Right ventricle myocardium inferior (tissue), 1 donor: ENCODE measurements around the gene ZFHX3. TPM values are rescaled to one million over a fixed set of nuclear protein-coding genes. Genes with fewer than 3 reads are reported as not detected.

Experiments
- ATAC-seq: fragments of 200-7000 bp; cut with Tn5 transposase; one replicate; pipeline ENCODE4 v1.9.1; 2020; ENCODE audit warnings: mild to moderate bottlenecking, moderate library complexity
- DNase-seq: peaks from one replicate; pipeline ENCODE4 v3.0.0; 2021; ENCODE audit errors: missing footprints
- intact Hi-C: fragments of 100-400 bp; cut with DNase I; formaldehyde crosslinking; loops from one replicate; pipeline ENCODE4 v1.11.0; 2022
- total RNA-seq: library from RNA; stranded (reverse); fragmentation: NEBNext Ultra II Directional; extraction: Animal tissue kit (Norgen Biotek cat#: 25700); gene quantifications from one replicate; pipeline ENCODE4 v1.2.1, GENCODE V29; 2021
- donor health status: DM: no; HTN: yes; CAD: no; lungs with severe emphysema.

The ZFHX3 gene
- total RNA-seq, 1 donor from 2014 or later, result 8.4 TPM

DNA sequence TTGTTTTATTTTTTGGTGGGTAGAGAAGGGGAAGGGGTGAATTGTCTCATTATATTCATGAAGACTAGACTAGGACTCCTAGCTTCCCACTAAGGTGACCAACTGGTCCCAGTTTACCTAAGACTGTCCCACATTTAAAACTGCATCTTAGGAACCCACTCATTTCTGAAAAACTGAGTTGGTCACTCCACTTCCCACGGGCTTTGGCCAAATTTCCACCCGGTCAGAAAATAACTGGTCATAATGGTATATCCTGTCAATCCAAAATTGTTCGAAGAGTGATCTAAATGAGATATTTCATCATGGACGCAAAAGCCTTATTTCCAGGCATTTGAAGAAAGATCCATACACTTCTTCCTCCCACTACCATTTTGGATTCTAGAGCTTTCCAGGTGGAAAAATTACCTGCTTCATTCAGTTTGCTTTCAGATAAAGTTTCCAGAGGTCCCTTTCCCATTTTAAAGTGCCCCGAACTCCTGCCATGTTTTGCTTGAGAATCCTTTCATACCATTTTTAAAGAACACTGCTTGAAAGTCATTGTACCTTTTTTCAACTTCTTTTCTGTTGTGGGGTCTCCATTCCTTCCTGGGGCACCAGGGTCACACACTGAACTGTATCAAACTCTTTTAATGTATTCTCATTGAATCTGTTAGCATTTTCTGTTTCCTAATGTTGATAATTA lies 21.8 kb upstream of the ZFHX3 start:
- intact Hi-C loops, result loop anchor here (5.0 kb wide), 1 partner anchor 103 kb away; no protein-coding TSS in a partner anchor
- ATAC-seq (no peak), DNase-seq (no peak)

DNA sequence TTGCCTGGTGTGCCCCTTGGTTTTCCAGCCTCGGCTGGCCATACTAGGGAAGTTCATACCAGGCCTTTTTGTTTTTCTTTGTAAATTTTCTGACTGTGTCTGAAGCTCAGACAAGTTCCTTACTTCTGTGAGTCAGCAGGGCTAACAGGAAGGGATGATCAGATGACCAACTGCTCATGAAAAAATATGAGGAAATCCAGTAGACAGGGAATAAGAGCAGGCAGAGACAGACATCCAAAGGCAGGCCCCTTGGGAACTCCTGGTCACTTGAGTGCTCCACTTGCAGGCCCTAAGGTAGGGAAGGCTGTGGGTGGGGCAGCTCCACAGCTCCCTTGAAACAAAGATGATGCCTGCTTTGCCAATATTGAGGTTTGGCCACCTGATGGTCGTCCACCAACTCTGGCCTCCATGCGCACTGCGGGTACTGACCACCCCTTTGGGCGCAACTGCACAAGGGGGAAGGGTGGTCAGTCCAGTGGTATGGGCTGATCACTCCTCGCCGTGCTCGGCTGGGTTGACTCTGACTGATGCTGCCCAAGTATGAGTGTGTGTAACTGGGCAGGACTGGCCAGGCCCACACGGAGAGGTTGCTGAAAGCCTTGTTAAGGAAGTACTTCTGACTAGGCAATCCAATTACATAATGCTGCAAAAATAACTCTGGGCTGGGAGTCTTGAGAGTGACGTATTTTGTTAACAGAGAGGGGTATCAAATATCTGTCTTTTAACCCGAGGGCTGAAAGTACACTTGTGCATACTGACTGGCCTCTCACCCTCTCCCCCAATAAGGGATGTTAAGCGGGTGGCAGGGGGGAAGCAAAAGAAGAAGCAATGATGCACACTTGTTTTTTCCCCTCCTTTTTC lies 20.8 kb upstream of the ZFHX3 start:
- ATAC-seq (peak; percentile 78), DNase-seq (peak; percentile 87)

DNA sequence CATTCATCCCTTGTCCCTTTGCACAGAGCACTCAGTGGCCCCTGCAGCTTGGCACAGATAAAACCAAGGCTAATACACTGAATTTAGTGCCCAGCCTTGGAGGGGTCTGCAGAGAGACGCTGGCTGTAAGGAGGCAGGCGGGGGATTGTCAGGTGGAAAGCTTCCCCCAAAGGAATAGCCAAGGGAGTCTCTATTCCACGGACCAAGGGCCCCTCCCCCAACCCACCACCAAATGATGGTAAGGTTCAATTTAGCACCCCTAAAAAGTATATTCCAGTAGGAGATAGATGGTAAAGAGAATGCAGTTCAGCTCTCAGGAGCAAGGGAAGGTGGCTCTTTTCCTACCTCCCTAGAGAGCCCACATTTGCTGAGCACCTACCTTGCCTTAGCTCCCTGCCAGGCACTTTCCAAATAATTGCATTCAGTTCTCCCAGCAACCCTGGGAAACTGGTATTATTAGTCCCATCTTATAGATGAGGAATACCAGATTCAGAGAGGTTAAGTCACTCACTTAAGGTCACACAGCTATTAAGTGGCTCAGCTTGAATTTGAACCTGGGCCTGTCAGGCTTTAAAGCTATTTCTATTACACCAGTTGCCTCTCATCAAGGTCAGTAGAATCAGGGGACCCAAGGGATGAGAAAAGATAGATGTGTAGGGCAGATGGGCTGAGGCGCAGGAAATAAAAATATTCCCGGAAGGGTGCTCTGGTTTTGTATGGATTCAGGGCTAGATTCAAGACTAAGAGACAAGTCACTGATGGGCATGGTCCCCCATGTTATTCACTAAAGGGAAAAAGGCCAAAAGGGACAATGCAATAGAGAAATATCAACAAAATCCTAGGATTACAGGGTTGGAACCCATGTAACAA lies 20.0 kb upstream of the ZFHX3 start:
- DNase-seq (no peak), ATAC-seq (no peak)
- intact Hi-C loops, result loop anchor here (5.0 kb wide), 1 partner anchor 104 kb away; no protein-coding TSS in a partner anchor

More for the DNA sequence above, 20.8 kb upstream of the ZFHX3 start:
- intact Hi-C loops, result loop anchor here (5.0 kb wide), 1 partner anchor 104 kb away; no protein-coding TSS in a partner anchor

DNA sequence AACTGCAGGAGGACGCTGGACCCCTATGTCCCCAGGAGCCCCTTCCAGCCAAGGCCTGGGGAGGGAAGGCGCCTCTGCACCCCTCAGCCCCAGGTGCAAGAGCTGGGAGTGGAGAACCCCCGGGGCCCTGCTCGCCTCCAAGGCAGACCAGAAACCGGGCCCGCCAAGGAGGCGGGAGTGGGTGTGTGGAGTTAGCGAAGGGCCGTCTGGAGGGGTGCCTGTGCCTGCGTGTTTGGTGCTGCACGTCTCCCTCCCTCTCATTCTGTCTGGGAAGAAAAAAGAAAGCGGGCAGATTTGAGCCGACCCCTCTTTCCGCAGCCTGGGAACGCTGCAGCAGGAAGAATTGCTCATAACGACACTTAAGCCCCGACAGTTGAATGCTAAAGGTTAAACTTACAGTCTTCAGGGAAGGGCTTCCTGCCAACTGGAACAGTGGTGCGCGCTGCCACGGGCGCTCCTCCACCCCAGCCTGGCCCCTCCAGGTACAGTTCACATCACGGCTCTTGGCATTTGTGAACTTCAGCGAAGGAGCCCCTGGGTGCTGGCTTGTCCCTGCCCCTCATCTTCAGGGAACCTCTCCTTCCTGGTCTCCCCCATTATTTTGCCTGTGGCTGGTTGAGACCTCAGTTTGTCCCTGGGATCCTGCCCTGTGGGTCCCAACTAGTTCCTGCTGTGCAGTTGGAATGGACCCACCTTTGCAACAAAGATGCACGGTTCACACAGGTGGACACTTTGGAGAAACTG lies 19.2 kb upstream of the ZFHX3 start:
- ATAC-seq (no peak), DNase-seq (no peak)
- intact Hi-C loops, result loop anchor here (5.0 kb wide), 1 partner anchor 105 kb away; no protein-coding TSS in a partner anchor

- ATAC-seq, result no peak
- intact Hi-C loops, result loop anchor here (5.0 kb wide), 1 partner anchor 106 kb away; no protein-coding TSS in a partner anchor
- DNase-seq, result no peak
These were observed 18.5 kb upstream of the ZFHX3 start for GRCh38 chr16:73066331-73066926.

DNA sequence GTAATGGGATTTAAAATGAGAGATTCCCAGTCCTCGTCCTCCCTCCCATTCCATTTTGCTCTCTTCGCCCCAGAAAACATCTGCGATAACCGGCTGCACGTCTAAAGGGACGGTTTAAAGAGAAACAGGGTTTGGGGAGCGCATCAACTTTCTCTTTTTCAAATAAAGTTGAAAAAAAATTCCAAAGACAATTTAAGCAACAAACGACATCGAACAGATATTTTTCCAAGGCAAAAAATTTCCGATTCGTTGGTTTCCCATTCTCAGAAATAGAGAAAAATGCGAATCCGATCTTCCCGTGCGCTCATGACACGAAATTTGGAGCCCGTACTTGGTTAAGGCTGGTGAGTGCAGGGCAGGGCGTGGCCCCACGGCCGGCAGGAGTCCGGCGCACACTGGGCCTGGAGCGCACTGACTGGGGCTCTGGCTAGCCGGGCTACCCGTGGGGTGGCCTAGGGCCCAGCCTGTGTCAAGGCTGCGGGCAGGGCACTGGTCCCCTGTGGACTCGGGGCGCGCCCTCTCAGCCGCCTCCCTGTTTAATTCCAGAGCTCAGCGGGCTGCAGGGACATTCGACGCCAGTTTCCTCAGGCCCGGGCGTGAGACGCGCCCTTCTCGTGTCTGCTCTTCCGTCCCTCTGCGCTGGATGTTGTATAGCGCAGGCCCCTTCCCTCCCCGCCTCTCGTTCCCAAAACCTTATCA lies 17.9 kb upstream of the ZFHX3 start:
- peak; percentile 78 for DNase-seq
- peak; percentile 67 for ATAC-seq
- intact Hi-C loops, result loop anchor here (5.0 kb wide), 1 partner anchor 107 kb away; no protein-coding TSS in a partner anchor

- ATAC-seq (no peak), DNase-seq (no peak)
- intact Hi-C loops, result loop anchor here (5.0 kb wide), 1 partner anchor 107 kb away; no protein-coding TSS in a partner anchor
These were observed 17.1 kb upstream of the ZFHX3 start for GRCh38 chr16:73064994-73065545.

GRCh38 chr16:73064212-73064993 lies 16.5 kb upstream of the ZFHX3 start:
- DNase-seq (peak; percentile 69), ATAC-seq (no peak)
- intact Hi-C loops, result no loop called here

DNA sequence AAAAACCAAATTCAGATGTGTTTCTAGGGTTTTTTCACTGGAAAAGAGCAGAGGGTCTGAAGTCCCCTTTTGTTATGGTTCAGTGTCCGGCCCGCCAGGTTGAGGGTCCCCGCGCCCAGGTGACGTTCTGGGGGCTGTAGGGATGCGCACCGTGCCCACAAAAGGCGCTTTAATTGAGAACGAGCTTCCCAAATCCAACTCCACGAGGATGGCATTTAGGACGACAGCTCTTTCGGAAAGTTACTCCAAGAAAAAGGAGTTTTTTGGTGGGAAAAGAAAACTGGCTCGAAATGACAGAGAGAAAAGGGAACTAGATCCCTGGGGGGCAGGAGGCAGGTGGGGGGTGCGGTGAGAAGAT lies 15.9 kb upstream of the ZFHX3 start:
- intact Hi-C loops, result no loop called here
- DNase-seq, result no peak
- no peak for ATAC-seq

DNA sequence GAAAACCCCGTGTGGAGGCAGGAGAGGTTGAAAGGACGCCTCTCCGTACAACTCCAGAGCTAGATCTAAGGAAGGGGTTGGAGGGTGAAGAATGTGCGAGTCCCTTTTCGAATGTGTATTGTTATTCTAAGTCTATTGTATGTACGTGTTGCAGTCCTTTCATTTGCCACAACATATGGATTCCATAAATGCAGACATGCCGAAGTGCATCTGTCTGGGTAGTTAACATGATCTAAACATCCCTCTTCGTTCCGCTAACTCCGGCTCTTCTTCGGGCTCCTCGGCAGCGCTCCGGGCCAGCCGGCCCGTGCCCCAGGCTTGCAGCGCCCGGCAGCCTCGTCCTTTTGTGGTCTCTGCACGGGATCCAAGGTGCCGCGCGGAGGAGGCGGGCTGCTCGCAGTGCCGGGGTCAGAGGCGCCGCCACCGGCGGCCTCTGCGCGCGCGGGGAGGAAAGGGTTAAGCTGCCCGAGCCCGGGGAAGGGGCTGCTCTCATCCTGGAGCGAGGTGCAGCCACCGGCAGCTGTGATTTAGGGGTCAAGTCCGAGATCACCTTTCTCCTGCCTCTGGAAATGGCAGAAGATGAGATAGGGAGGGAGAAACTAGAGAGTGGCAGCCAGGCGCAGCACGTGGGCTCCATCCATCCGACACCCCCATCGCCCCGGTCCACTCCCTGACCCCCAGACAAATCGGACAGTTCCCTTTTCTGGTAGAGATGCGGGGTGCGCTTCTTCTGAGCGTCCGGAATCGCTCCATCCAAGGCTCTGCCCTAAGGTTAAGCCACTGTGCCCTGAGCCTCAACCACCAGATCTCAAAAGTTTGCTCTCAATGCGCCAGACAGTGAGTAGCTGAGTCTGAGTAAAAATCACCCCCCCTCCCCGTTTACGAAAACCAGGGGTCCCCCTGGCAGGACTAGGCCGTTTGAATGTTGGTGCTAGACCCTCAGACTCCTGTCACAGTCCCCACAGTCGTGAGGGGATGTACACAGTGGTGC lies 15.1 kb upstream of the ZFHX3 start:
- ATAC-seq (no peak), DNase-seq (no peak)
- intact Hi-C loops, result no loop called here

DNA sequence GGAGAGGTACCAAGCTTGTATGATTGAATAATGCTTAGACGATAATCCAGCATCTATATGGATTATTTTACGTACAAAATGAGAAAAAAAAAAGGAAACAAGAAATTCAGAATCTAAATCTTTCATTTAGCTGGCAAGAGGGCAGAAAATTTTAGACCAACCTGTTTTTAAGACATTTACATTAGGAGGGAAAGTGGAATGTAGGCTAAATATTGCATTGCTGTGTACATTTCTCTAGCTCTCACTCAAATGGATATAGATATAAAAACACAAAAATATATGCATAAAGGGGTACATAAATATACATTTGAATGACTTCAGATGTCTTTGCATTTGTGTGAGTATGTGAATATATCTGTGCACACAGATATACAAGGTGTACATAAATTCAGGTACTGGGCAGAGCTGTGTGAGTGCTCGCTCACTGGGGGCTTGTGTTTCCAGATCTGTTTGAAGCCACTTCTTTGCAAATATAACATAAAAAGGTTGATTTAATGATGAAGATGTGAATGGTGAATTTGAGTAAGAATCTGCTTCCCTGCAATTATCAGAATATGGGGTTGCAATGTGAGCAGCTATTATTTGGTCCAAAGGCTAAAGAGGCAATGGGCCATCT lies 14.2 kb upstream of the ZFHX3 start:
- DNase-seq (no peak), ATAC-seq (no peak)
- intact Hi-C loops, result no loop called here

DNA sequence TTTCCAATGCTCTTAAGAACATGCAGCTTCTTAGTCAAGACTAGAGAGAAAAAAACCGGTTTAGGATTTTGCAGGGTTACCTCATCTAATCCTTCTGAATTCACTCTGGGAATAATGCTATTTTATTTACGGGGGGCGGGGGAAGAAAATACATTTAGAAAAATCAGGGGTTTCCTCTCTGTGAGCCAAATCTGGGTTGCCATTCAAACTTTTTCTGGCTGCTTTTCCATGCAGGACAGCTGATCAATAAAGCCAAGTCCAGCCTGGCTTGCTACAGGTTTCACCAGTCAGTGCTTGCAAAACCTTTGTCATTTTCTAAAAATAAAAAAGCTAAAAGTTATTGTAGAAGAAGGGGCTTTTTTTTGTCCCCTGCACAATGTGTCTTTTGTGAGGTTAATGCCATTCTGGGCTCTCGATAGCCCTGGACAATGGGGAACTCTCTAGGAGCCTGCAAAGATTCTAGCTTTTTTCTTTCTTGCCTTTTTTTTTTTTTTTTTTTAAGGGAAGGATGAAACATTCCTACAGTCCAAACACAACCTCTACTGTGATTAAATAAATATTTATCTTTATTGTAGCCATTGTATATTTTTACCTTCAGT lies 13.1 kb upstream of the ZFHX3 start:
- DNase-seq (no peak), ATAC-seq (no peak)
- intact Hi-C loops, result no loop called here

GRCh38 chr16:73059779-73060615 lies 12.1 kb upstream of the ZFHX3 start:
- DNase-seq, result no peak
- no peak for ATAC-seq
- intact Hi-C loops, result loop anchor here (5.0 kb wide), 3 partner anchors 73 to 213 kb away; no protein-coding TSS in a partner anchor
